Tibial nerve (tissue), 3 donors: ENCODE results near the gene FBN2.
"Not testable (repeated sequence)": the region's sequence is repeated elsewhere in the genome, so short reads cannot be mapped to it uniquely, and the experiment has no call there.

ENCODE experiments used
- POLR2A ChIP-seq, 2 donors: fragments of 450-650 bp; IDR thresholded peaks; one replicate each; pipeline ENCODE4 v1.6.1; 2017; ENCODE audit warnings: antibody characterized with exemption in 2 of 2, mild to moderate bottlenecking in 2 of 2, moderate library complexity in 2 of 2
- TF ChIP-seq, protein P1 (sequence below), 5 experiments: fragments of 200-600 bp in 3 of 5; fragments of 450-650 bp in 2 of 5; sonication (generic) in 3 of 5; IDR thresholded peaks; one replicate each; pipeline ENCODE4 v1.5.1; 2016 to 2019; ENCODE audit warnings: antibody characterized with exemption in 5 of 5, mild to moderate bottlenecking in 3 of 5, moderate library complexity in 2 of 5

DNA sequence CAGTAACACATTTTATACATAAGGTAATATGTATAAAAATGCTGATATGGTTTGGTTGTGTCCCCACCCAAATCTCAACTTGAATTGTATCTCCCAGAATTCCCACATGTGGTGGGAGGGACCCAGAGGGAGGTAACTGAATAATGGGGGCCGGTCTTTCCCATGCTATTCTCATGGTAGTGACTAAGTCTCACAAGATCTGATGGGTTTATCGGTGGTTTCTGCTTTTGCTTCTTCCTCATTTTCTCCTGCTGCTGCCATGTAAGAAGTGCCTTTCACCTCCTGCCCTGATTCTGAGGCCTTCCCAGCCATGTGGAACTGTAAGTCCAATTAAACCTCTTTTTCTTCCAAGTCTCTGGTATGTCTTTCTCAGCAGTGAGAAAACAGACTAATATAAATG lies 137.3 kb downstream of the FBN2 start:
- TF ChIP-seq, protein P1, sequence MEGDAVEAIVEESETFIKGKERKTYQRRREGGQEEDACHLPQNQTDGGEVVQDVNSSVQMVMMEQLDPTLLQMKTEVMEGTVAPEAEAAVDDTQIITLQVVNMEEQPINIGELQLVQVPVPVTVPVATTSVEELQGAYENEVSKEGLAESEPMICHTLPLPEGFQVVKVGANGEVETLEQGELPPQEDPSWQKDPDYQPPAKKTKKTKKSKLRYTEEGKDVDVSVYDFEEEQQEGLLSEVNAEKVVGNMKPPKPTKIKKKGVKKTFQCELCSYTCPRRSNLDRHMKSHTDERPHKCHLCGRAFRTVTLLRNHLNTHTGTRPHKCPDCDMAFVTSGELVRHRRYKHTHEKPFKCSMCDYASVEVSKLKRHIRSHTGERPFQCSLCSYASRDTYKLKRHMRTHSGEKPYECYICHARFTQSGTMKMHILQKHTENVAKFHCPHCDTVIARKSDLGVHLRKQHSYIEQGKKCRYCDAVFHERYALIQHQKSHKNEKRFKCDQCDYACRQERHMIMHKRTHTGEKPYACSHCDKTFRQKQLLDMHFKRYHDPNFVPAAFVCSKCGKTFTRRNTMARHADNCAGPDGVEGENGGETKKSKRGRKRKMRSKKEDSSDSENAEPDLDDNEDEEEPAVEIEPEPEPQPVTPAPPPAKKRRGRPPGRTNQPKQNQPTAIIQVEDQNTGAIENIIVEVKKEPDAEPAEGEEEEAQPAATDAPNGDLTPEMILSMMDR (IDR thresholded peaks at IDR 0.05), result not testable (repeated sequence)
- not testable (repeated sequence) for TF ChIP-seq POLR2A (IDR thresholded peaks at IDR 0.05)
